Vagina (tissue), 2 donors: ENCODE data around the gene AAGAB.
"Not testable (repeated sequence)": the region's sequence is repeated elsewhere in the genome, so short reads cannot be mapped to it uniquely, and the experiment has no call there.

Experiments
- CTCF ChIP-seq, 3 experiments: fragments of 450-650 bp in 2 of 3; fragments of 200-600 bp in 1 of 3; sonication (generic) in 1 of 3; IDR thresholded peaks; one replicate each; pipeline ENCODE4 v1.5.1; 2017 to 2019; ENCODE audit warnings: antibody characterized with exemption in 3 of 3, mild to moderate bottlenecking in 2 of 3, moderate library complexity in 2 of 3
- POLR2A ChIP-seq, 2 donors: fragments of 450-650 bp; IDR thresholded peaks; one replicate each; pipeline ENCODE4 v1.6.1; 2017; ENCODE audit warnings: antibody characterized with exemption in 2 of 2, mild to moderate bottlenecking in 2 of 2, moderate library complexity in 2 of 2
- POLR2AphosphoS5 ChIP-seq, 2 donors: sonication (generic); formaldehyde crosslinking; IDR thresholded peaks; one replicate each; pipeline ENCODE4 v1.9.0; 2017; ENCODE audit warnings: antibody characterized with exemption in 2 of 2, mild to moderate bottlenecking in 2 of 2, low read depth in 1 of 2; ENCODE audit not compliant: insufficient read depth in 1 of 2

DNA sequence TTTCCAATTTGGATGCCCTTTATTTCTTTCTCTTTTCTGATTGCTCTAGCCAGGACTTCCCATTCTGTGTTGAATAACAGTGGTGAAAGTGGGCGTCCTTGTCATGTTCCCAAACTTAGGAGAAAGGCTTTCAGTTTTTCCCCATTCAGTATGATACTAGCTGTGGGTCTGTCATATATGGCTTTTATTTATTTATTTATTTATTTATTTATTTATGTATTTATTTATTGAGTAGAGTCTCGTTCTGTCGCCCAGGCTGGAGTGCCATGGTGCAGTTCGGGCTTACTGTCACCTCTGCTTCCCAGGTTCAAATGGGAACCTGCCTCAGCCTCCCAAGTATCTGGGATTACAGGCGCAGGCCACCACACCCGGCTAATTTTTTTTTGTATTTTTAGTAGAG lies 31.9 kb upstream of the AAGAB start:
- TF ChIP-seq POLR2A (IDR thresholded peaks at IDR 0.05); CTCF (IDR thresholded peaks at IDR 0.05); POLR2AphosphoS5 (IDR thresholded peaks at IDR 0.05; ENCODE audit: insufficient read depth in 1 of 2, low read depth in 1 of 2): not testable (repeated sequence)
